ENCODE data around the gene MRPS22. TPM values are rescaled to one million over a fixed set of nuclear protein-coding genes. Genes with fewer than 3 reads are reported as not detected.

The MRPS22 gene
- 87.7 TPM for total RNA-seq
- long read RNA-seq, transcript MRPS22-201 (8 exons, 1,120 nt), result major isoform, 102 of 121 reads
- long read RNA-seq, transcript MRPS22-202 (8 exons, 1,099 nt), result minor isoform, 16 of 121 reads
- long read RNA-seq, partial matches to known transcripts, result 1 of 121 reads
- long read RNA-seq, other reads (novel, unspliced or antisense), result 2 of 121 reads

GRCh38 chr3:139343895-139344856, at the start of gene MRPS22:
MRPS22 (plus strand) TSS chr3:139344020; CDS start chr3:139344027, 7 bp downstream.
- TF ChIP-seq CTCF (IDR thresholded peaks at IDR 0.05; ENCODE audit: borderline replicate concordance), result no peak
- Histone ChIP-seq H3K36me3 (peaks cover 25% of the 10 kb centered on the region), H3K27ac (replicated peaks) (peak within 1 kb of the TSS; percentile 88), H3K4me1 (peaks cover 35% of the 10 kb centered on the region), H3K27me3 (ENCODE audit: low read depth) (peaks cover 18% of the 10 kb centered on the region), H3K4me3 (peak within 1 kb of the TSS; percentile 86), H3K9me3 (replicated peaks) (no peaks in the 10 kb centered on the region)
- intact Hi-C loops (cut with micrococcal nuclease), result no loop called here
- DNase-seq, result peak; percentile 76

- no peaks in the 10 kb centered on the region for H3K36me3 ChIP-seq
- TF ChIP-seq CTCF (IDR thresholded peaks at IDR 0.05; ENCODE audit: borderline replicate concordance), result no peak
- H3K9me3 ChIP-seq (replicated peaks), result no peaks in the 10 kb centered on the region
- no peak overlapping the region for H3K27ac ChIP-seq (replicated peaks)
- intact Hi-C loops (cut with micrococcal nuclease), result no loop called here
- H3K27me3 ChIP-seq (ENCODE audit: low read depth), result no peaks in the 10 kb centered on the region
- H3K4me1 ChIP-seq, result peaks cover 30% of the 10 kb centered on the region
- H3K4me3 ChIP-seq, result no peak overlapping the region
- DNase-seq, result no peak
Measured at GRCh38 chr3:139295040-139295439, 48.8 kb upstream of the MRPS22 start.

DNA sequence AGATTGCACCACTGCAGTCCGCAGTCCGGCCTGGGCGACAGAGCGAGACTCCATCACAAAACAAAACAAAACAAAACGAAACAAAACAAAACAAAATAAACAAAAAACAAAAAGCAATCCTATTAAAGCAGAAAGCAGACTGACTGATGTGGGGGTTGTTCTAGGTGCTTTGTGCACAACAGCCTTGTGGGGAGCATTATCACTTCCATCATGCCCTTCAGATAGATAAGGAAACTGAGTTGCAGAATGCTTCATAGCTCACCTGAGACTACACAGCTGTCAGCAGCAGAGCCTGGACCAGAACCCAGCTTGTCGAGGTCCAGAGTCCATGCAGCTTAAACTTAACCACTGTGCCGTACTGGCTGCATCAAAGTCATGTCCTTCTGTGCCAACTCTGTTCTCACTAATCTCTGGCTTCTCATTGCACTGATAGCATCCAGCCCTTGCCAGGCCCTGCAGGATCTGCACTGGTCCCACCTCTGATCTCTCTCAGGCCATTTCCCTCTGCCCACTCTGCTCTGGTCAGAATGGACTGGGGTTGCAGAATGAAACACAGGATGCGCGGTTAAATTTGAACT, 47.6 kb upstream of the MRPS22 start:
- no peak for DNase-seq
- Histone ChIP-seq H3K4me1 (peaks cover 34% of the 10 kb centered on the region), H3K27ac (replicated peaks) (no peak overlapping the region), H3K4me3 (no peak overlapping the region), H3K9me3 (replicated peaks) (no peaks in the 10 kb centered on the region), H3K27me3 (ENCODE audit: low read depth) (no peaks in the 10 kb centered on the region), H3K36me3 (no peaks in the 10 kb centered on the region)
- no peak for TF ChIP-seq CTCF (IDR thresholded peaks at IDR 0.05; ENCODE audit: borderline replicate concordance)
- intact Hi-C loops (cut with micrococcal nuclease), result no loop called here

DNA sequence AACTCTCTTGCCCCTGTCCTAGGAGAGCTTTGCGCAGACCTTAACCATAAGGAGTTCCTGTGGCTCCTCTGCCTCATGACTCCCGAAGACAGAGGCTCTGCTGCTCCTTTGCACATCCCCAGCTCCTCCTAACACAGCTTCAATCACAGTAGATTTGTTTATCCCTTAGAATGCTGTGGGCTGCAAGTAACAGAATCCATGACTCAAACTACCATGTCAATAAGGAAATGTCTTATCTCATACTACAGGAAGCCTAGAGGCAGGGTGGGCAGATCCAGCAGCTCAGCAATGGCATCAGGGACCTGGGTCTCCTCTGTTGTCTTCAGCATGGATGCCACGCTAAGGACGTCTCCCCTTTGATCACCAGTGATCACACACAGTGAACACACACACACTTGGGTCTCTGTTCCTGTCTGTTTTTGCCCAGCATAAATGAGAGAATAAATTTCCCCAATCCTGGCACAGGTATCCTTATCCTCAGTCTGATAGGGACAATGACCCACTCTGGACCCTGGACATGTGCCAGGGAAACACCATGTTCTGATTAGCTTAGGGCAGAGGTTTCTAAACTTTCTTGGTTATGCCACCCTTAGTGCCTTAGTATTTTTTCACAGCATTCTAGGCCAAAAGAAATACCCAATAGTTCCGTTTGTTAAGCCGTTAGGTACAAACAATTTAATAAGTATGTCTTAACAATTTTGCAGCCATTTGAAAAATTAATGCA, 46.1 kb upstream of the MRPS22 start:
- Histone ChIP-seq H3K27me3 (ENCODE audit: low read depth) (no peaks in the 10 kb centered on the region), H3K4me1 (peaks cover 47% of the 10 kb centered on the region), H3K27ac (replicated peaks) (no peak overlapping the region), H3K36me3 (no peaks in the 10 kb centered on the region), H3K4me3 (no peak overlapping the region), H3K9me3 (replicated peaks) (no peaks in the 10 kb centered on the region)
- intact Hi-C loops (cut with micrococcal nuclease), result no loop called here
- TF ChIP-seq CTCF (IDR thresholded peaks at IDR 0.05; ENCODE audit: borderline replicate concordance), result no peak
- DNase-seq, result no peak

Data from left ventricle myocardium inferior (tissue), 1 donor.